H9 (cell line): ENCODE data around the gene NRIP3. TPM values are rescaled to one million over a fixed set of nuclear protein-coding genes. Genes with fewer than 3 reads are reported as not detected.

Experiments
- DNase-seq: peaks from one replicate; pipeline ENCODE4 v3.0.0-alpha.2; 2017
- H2AFZ ChIP-seq: one replicate; pipeline ENCODE4 v1.6.1; 2013; ENCODE audit warnings: mild to moderate bottlenecking, low read length, control low read depth, moderate library complexity
- H2AK5ac ChIP-seq: 2 replicates; pipeline ENCODE4 v1.6.1; 2013; ENCODE audit warnings: low read length, control low read depth, mixed read lengths; ENCODE audit not compliant: insufficient read length
- H2BK120ac ChIP-seq: one replicate; pipeline ENCODE4 v1.6.1; 2013; ENCODE audit warnings: low read depth, mild to moderate bottlenecking, low read length, control low read depth, inconsistent platforms; ENCODE audit not compliant: poor library complexity, severe bottlenecking
- H2BK12ac ChIP-seq: 2 replicates; pipeline ENCODE4 v1.6.1; 2013; ENCODE audit warnings: low read length, control low read depth, mixed read lengths, low read depth; ENCODE audit not compliant: insufficient read length
- H2BK15ac ChIP-seq: 2 replicates; pipeline ENCODE4 v1.6.1; 2013; ENCODE audit warnings: low read depth, low read length, control low read depth
- H2BK20ac ChIP-seq: one replicate; pipeline ENCODE4 v1.6.1; 2013; ENCODE audit warnings: low read depth, mild to moderate bottlenecking, low read length, control low read depth, inconsistent platforms; ENCODE audit not compliant: poor library complexity, severe bottlenecking
- H2BK5ac ChIP-seq: 2 replicates; pipeline ENCODE4 v1.6.1; 2013; ENCODE audit warnings: low read length, control low read depth, mixed read lengths; ENCODE audit not compliant: insufficient read length
- H3K14ac ChIP-seq: 2 replicates; pipeline ENCODE4 v1.6.1; 2013; ENCODE audit warnings: low read length, control low read depth; ENCODE audit not compliant: insufficient read depth
- H3K18ac ChIP-seq: 2 replicates; pipeline ENCODE4 v1.6.1; 2013; ENCODE audit warnings: low read depth, mild to moderate bottlenecking, mixed read lengths, low read length, control low read depth; ENCODE audit not compliant: insufficient read length
- H3K23ac ChIP-seq: 2 replicates; pipeline ENCODE4 v1.6.1; 2013; ENCODE audit warnings: low read length, control low read depth, mixed read lengths, low read depth; ENCODE audit not compliant: insufficient read length
- H3K23me2 ChIP-seq: 2 replicates; pipeline ENCODE4 v1.6.1; 2013; ENCODE audit warnings: low read depth, mild to moderate bottlenecking, mixed read lengths, low read length, control low read depth; ENCODE audit not compliant: insufficient read length, poor library complexity, severe bottlenecking
- H3K27ac ChIP-seq: 2 replicates; pipeline ENCODE4 v1.5.1; 2013; ENCODE audit warnings: low read length, control low read depth, mixed read lengths, low read depth; ENCODE audit not compliant: insufficient read length
- H3K27me3 ChIP-seq: 2 replicates; pipeline ENCODE4 v1.6.1; 2013; ENCODE audit warnings: low read length, control low read depth, inconsistent platforms; ENCODE audit not compliant: insufficient read depth
- H3K4ac ChIP-seq: 2 replicates; pipeline ENCODE4 v1.6.1; 2013; ENCODE audit warnings: low read depth, mild to moderate bottlenecking, control low read depth, inconsistent platforms, low read length, moderate library complexity
- H3K4me1 ChIP-seq: 2 replicates; pipeline ENCODE4 v1.6.1; 2013; ENCODE audit warnings: low read length, control low read depth, inconsistent platforms; ENCODE audit not compliant: insufficient read depth
- H3K4me2 ChIP-seq: 2 replicates; pipeline ENCODE4 v1.6.1; 2013; ENCODE audit warnings: low read length, control low read depth, mixed read lengths; ENCODE audit not compliant: insufficient read length, insufficient read depth
- H3K56ac ChIP-seq: 2 replicates; pipeline ENCODE4 v1.6.1; 2013; ENCODE audit warnings: low read depth, mild to moderate bottlenecking, mixed read lengths, low read length, control low read depth; ENCODE audit not compliant: insufficient read length
- H3K79me1 ChIP-seq: 2 replicates; pipeline ENCODE4 v1.6.1; 2013; ENCODE audit warnings: low read depth, mild to moderate bottlenecking, moderate library complexity, low read length, control low read depth, inconsistent platforms; ENCODE audit not compliant: insufficient read depth, poor library complexity, severe bottlenecking
- H3K79me2 ChIP-seq: 2 replicates; pipeline ENCODE4 v1.6.1; 2013; ENCODE audit warnings: low read length, control low read depth, inconsistent platforms; ENCODE audit not compliant: insufficient read depth
- H3K9ac ChIP-seq: 2 replicates; pipeline ENCODE4 v1.6.1; 2013; ENCODE audit warnings: low read length, control low read depth, mixed read lengths; ENCODE audit not compliant: insufficient read length; ENCODE audit errors: extremely low read depth
- H3K9me3 ChIP-seq: one replicate; pipeline ENCODE4 v1.6.1; 2013; ENCODE audit warnings: low read depth, low read length, inconsistent platforms; ENCODE audit not compliant: control insufficient read depth
- H3T11ph ChIP-seq: one replicate; pipeline ENCODE4 v1.6.1; 2013; ENCODE audit warnings: mild to moderate bottlenecking, low read length, control low read depth, inconsistent platforms
- H4K20me1 ChIP-seq: one replicate; pipeline ENCODE4 v1.6.1; 2013; ENCODE audit not compliant: control insufficient read depth, insufficient read length, insufficient read depth
- H4K5ac ChIP-seq: 2 replicates; pipeline ENCODE4 v1.6.1; 2013; ENCODE audit warnings: low read depth, mild to moderate bottlenecking, mixed read lengths, low read length, control low read depth; ENCODE audit not compliant: insufficient read length
- H4K8ac ChIP-seq: replicated peaks from 2 replicates; pipeline ENCODE4 v1.6.1; 2013; ENCODE audit warnings: low read length, control low read depth, mixed read lengths, low read depth; ENCODE audit not compliant: insufficient read length
- H4K91ac ChIP-seq: 2 replicates; pipeline ENCODE4 v1.6.1; 2013; ENCODE audit warnings: low read depth, mild to moderate bottlenecking, moderate library complexity, mixed read lengths, low read length, control low read depth; ENCODE audit not compliant: insufficient read length
- H3K27ac Mint-ChIP-seq, 3 experiments: 2 replicates in 2 of 3; 3 replicates in 1 of 3; pipeline ENCODE4 v1.8.0; 2020 to 2021; ENCODE audit warnings: mixed read lengths in 3 of 3, mild to moderate bottlenecking in 1 of 3, moderate library complexity in 1 of 3
- H3K27me3 Mint-ChIP-seq: 2 replicates; pipeline ENCODE4 v1.8.0; 2021; ENCODE audit warnings: low read depth, mild to moderate bottlenecking, moderate library complexity, mixed read lengths
- H3K36me3 Mint-ChIP-seq, 3 experiments: 2 replicates in 2 of 3; 3 replicates in 1 of 3; pipeline ENCODE4 v1.8.0; 2020 to 2021; ENCODE audit warnings: low read depth in 3 of 3, mixed read lengths in 3 of 3; ENCODE audit not compliant: insufficient read depth in 1 of 3
- H3K4me1 Mint-ChIP-seq, 2 experiments: 2 replicates each; pipeline ENCODE4 v1.8.0; 2020; ENCODE audit warnings: mixed read lengths in 2 of 2
- H3K4me3 Mint-ChIP-seq, 2 experiments: 2 replicates in 1 of 2; 3 replicates in 1 of 2; pipeline ENCODE4 v1.8.0; 2020 to 2021; ENCODE audit warnings: mild to moderate bottlenecking in 2 of 2, mixed read lengths in 2 of 2, moderate library complexity in 1 of 2
- H3K9me3 Mint-ChIP-seq, 2 experiments: 2 replicates in 1 of 2; 3 replicates in 1 of 2; pipeline ENCODE4 v1.8.0; 2020; ENCODE audit warnings: mild to moderate bottlenecking in 2 of 2, mixed read lengths in 2 of 2, moderate library complexity in 1 of 2
- WGBS: extraction: QIAGEN DNeasy Blood & Tissue Kit; methylation state at CpG from one replicate; pipeline ENCODE4 v1.1.7; 2013; ENCODE audit warnings: missing lambda C conversion rate, low lambda C conversion rate, mixed read lengths; ENCODE audit not compliant: insufficient read length; ENCODE audit errors: extremely low coverage; 5-methylcytosine and 5-hydroxymethylcytosine counted together
- total RNA-seq: library from RNA; stranded (reverse); gene quantifications from 2 replicates; pipeline ENCODE4 v1.2.1, GENCODE V29; 2021
- TF ChIP-seq, protein P1 (sequence below): fragments of 200-600 bp; sonication (generic); conservative IDR thresholded peaks from 3 replicates; pipeline ENCODE4 v1.8.0; 2021; ENCODE audit warnings: antibody characterized with exemption, mild to moderate bottlenecking

The NRIP3 gene
- total RNA-seq, 1 experiment from 2014 or later: 4.2 TPM

DNA sequence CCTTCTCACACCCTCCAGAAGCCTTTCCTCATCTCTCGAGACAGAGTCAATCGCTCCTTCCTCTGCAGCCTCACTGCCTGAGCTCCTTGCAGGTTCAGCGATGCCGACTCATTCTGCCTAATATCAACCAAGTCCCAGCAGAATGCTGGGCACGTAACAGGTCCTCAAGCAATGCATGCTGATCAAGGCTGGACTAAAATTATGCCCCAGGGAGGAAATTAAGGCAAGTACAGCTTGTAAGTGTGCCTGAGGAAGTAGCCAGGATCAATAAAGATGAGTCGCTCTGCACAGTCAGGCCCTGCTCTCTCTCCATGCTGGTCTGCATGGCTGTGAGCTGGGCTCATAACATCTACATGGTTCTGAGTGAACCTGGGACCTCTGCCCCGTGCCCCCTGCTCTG, 25.6 kb upstream of the NRIP3 start:
- H2AFZ ChIP-seq: no peak overlapping the region
- Mint-ChIP-seq H3K36me3 (no peaks in the 10 kb centered on the region; a peak in 1 of 7 replicates), H3K9me3 (no peaks in the 10 kb centered on the region), H3K4me3 (no peak overlapping the region), H3K27ac (no peak overlapping the region; a peak in 1 of 7 replicates), H3K4me1 (no peaks in the 10 kb centered on the region), H3K27me3 (no peaks in the 10 kb centered on the region)
- no peak overlapping the region for H2AK5ac ChIP-seq
- DNase-seq: no peak
- no peak overlapping the region for H3K27ac ChIP-seq
- H3K14ac ChIP-seq: no peak overlapping the region
- no peak overlapping the region for H4K8ac ChIP-seq
- no peak overlapping the region for H2BK120ac ChIP-seq
- H3K27me3 ChIP-seq: no peaks in the 10 kb centered on the region
- H3K9ac ChIP-seq: no peak overlapping the region
- H3K4ac ChIP-seq: no peak overlapping the region
- no peak overlapping the region for H3K56ac ChIP-seq
- H3K18ac ChIP-seq: no peak overlapping the region
- no peak overlapping the region for H3T11ph ChIP-seq
- H3K9me3 ChIP-seq: no peaks in the 10 kb centered on the region
- no peaks in the 10 kb centered on the region for H3K4me1 ChIP-seq
- TF ChIP-seq, protein P1, sequence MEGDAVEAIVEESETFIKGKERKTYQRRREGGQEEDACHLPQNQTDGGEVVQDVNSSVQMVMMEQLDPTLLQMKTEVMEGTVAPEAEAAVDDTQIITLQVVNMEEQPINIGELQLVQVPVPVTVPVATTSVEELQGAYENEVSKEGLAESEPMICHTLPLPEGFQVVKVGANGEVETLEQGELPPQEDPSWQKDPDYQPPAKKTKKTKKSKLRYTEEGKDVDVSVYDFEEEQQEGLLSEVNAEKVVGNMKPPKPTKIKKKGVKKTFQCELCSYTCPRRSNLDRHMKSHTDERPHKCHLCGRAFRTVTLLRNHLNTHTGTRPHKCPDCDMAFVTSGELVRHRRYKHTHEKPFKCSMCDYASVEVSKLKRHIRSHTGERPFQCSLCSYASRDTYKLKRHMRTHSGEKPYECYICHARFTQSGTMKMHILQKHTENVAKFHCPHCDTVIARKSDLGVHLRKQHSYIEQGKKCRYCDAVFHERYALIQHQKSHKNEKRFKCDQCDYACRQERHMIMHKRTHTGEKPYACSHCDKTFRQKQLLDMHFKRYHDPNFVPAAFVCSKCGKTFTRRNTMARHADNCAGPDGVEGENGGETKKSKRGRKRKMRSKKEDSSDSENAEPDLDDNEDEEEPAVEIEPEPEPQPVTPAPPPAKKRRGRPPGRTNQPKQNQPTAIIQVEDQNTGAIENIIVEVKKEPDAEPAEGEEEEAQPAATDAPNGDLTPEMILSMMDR: no peak
- H3K79me1 ChIP-seq: no peaks in the 10 kb centered on the region
- H2BK20ac ChIP-seq: no peak overlapping the region
- no peaks in the 10 kb centered on the region for H3K23me2 ChIP-seq
- no peak overlapping the region for H4K5ac ChIP-seq
- no peaks in the 10 kb centered on the region for H3K79me2 ChIP-seq
- no peak overlapping the region for H2BK15ac ChIP-seq
- no peaks in the 10 kb centered on the region for H4K20me1 ChIP-seq
- no peak overlapping the region for H2BK12ac ChIP-seq
- no peak overlapping the region for H2BK5ac ChIP-seq
- WGBS: no CpG with 5 or more reads among the region's 7 CpGs
- no peak overlapping the region for H3K4me2 ChIP-seq
- H3K23ac ChIP-seq: no peak overlapping the region
- H4K91ac ChIP-seq: no peak overlapping the region
